Activated CD8-positive, alpha-beta memory T cell treated with anti-CD3 and anti-CD28 coated beads for 1 hour (primary cell): ENCODE measurements around the gene EFL1.

ENCODE experiments used
- DNase-seq, 2 donors: peaks; one replicate each; pipeline ENCODE4 v3.0.0-alpha.2; 2020; ENCODE audit warnings: low read depth in 1 of 2; ENCODE audit errors: extremely low read depth in 1 of 2

The EFL1 gene

GRCh38 chr15:82128401-82129148, 134.0 kb downstream of the EFL1 start:
- no peak for DNase-seq

- DNase-seq = no peak
Observed at GRCh38 chr15:82127581-82127980, 135.0 kb downstream of the EFL1 start.

- no peak for DNase-seq
Observed at GRCh38 chr15:82126346-82126745, 136.2 kb downstream of the EFL1 start.

- DNase-seq = no peak
Observed at GRCh38 chr15:82124331-82125263, 137.9 kb downstream of the EFL1 start.

- DNase-seq = no peak
Observed at GRCh38 chr15:82122746-82123400, 139.7 kb downstream of the EFL1 start.

GRCh38 chr15:82118040-82118439, 144.5 kb downstream of the EFL1 start:
- DNase-seq = no peak

GRCh38 chr15:82117296-82117695, 145.2 kb downstream of the EFL1 start:
- DNase-seq = no peak

- DNase-seq = no peak
Observed at GRCh38 chr15:82114660-82115059, 147.9 kb downstream of the EFL1 start.

GRCh38 chr15:82113106-82113715, 149.3 kb downstream of the EFL1 start:
- DNase-seq = no peak

- DNase-seq = no peak
Observed at GRCh38 chr15:82111918-82112317, 150.6 kb downstream of the EFL1 start.

- DNase-seq = no peak
Observed at GRCh38 chr15:82110144-82110543, 152.4 kb downstream of the EFL1 start.

- peak; percentile 16 to 46 for DNase-seq
Observed at GRCh38 chr15:82108489-82109078, 153.9 kb downstream of the EFL1 start.

- DNase-seq = no peak
Observed at GRCh38 chr15:82106679-82107078, 155.9 kb downstream of the EFL1 start.

- no peak for DNase-seq
Observed at GRCh38 chr15:82105451-82106215, 156.9 kb downstream of the EFL1 start.

GRCh38 chr15:82103468-82103867, 159.1 kb downstream of the EFL1 start:
- no peak for DNase-seq

- DNase-seq = no peak
Observed at GRCh38 chr15:82100111-82100929, 162.2 kb downstream of the EFL1 start.

- DNase-seq = no peak
Observed at GRCh38 chr15:82098674-82099073, 163.9 kb downstream of the EFL1 start.

GRCh38 chr15:82095803-82096202, 166.7 kb downstream of the EFL1 start:
- no peak for DNase-seq

- DNase-seq = no peak
Observed at GRCh38 chr15:82093774-82094211, 168.7 kb downstream of the EFL1 start.
